HepG2 (cell line): ENCODE measurements around the gene SLC29A2. TPM values are rescaled to one million over a fixed set of nuclear protein-coding genes. Genes with fewer than 3 reads are reported as not detected.

Experiments
- CBX1 ChIP-seq: IDR thresholded peaks from one replicate; pipeline ENCODE4 v1.6.1; 2016; ENCODE audit warnings: antibody characterized with exemption, low read depth
- ERF ChIP-seq: IDR thresholded peaks from 2 replicates; pipeline ENCODE4 v1.6.1; 2018; ENCODE audit warnings: missing biosample characterization, missing genetic modification reagents
- GFI1 ChIP-seq: sonication (generic); formaldehyde crosslinking; IDR thresholded peaks from 2 replicates; pipeline ENCODE4 v1.5.0; 2020; ENCODE audit warnings: missing genetic modification reagents, mild to moderate bottlenecking, borderline replicate concordance
- HOXA9 ChIP-seq: sonication (generic); formaldehyde crosslinking; IDR thresholded peaks from 2 replicates; pipeline ENCODE4 v1.8.1; 2022; ENCODE audit warnings: missing genetic modification reagents, mild to moderate bottlenecking, moderate library complexity, borderline replicate concordance
- KLF16 ChIP-seq, 2 experiments: sonication (generic) in 1 of 2; formaldehyde crosslinking in 1 of 2; IDR thresholded peaks; 2 replicates each; pipeline versions ENCODE4 v1.6.1 to v1.8.0; 2016 to 2023; ENCODE audit warnings: missing genetic modification reagents in 2 of 2, missing compliant biosample characterization in 1 of 2
- KLF9 ChIP-seq: IDR thresholded peaks from 2 replicates; pipeline ENCODE4 v1.6.1; 2016; ENCODE audit warnings: low read depth
- MAFK ChIP-seq, 2 experiments: IDR thresholded peaks in 1 of 2; conservative IDR thresholded peaks in 1 of 2; 2 replicates each; pipeline ENCODE4 v1.6.1; 2011; ENCODE audit warnings: improper control_type of control experiment in 2 of 2, low read length in 2 of 2
- RBAK ChIP-seq: sonication (generic); formaldehyde crosslinking; IDR thresholded peaks from 2 replicates; pipeline ENCODE4 v1.5.1; 2020; ENCODE audit warnings: mild to moderate bottlenecking, missing genetic modification reagents
- TOPORS ChIP-seq: sonication (generic); formaldehyde crosslinking; IDR thresholded peaks from 2 replicates; pipeline ENCODE4 v1.8.0; 2023; ENCODE audit warnings: mild to moderate bottlenecking, missing genetic modification reagents
- U2AF1 ChIP-seq: fragments of 200-400 bp; formaldehyde crosslinking; optimal IDR thresholded peaks from 2 replicates; pipeline ENCODE3; 2017; ENCODE audit warnings: mild to moderate bottlenecking, low read depth, low read length
- ZC3H4 ChIP-seq: sonication (generic); formaldehyde crosslinking; IDR thresholded peaks from 2 replicates; pipeline ENCODE4 v1.4.0; 2020; ENCODE audit warnings: missing genetic modification reagents, borderline replicate concordance
- ZNF180 ChIP-seq: sonication (generic); formaldehyde crosslinking; IDR thresholded peaks from 2 replicates; pipeline ENCODE4 v1.4.0; 2020; ENCODE audit warnings: low read depth, missing genetic modification reagents, borderline replicate concordance
- ZNF501 ChIP-seq: sonication (generic); formaldehyde crosslinking; IDR thresholded peaks from 2 replicates; pipeline ENCODE4 v1.5.1; 2020; ENCODE audit warnings: mild to moderate bottlenecking, moderate library complexity, missing genetic modification reagents
- ZNF530 ChIP-seq: sonication (generic); formaldehyde crosslinking; IDR thresholded peaks from 2 replicates; pipeline ENCODE4 v1.5.0; 2020; ENCODE audit warnings: low read depth, mild to moderate bottlenecking, missing genetic modification reagents
- ZNF577 ChIP-seq: sonication (generic); formaldehyde crosslinking; IDR thresholded peaks from 2 replicates; pipeline ENCODE4 v1.4.0; 2020; ENCODE audit warnings: mild to moderate bottlenecking, low read depth, missing genetic modification reagents, borderline replicate concordance
- ZNF709 ChIP-seq: sonication (generic); formaldehyde crosslinking; IDR thresholded peaks from 2 replicates; pipeline ENCODE4 v1.5.0; 2020; ENCODE audit warnings: mild to moderate bottlenecking, missing genetic modification reagents
- ZNF761 ChIP-seq: sonication (generic); formaldehyde crosslinking; conservative IDR thresholded peaks from 2 replicates; pipeline ENCODE4 v1.4.0; 2020; ENCODE audit warnings: mild to moderate bottlenecking, missing genetic modification reagents
- ZSCAN20 ChIP-seq: sonication (generic); formaldehyde crosslinking; IDR thresholded peaks from 2 replicates; pipeline ENCODE4 v1.4.0; 2020; ENCODE audit warnings: missing genetic modification reagents, mild to moderate bottlenecking, borderline replicate concordance
- polyA plus RNA-seq, 8 experiments: library from polyadenylated mRNA; depleted of rRNA in 3 of 8; stranded (reverse) in 7 of 8; unstranded in 1 of 8; fragments of >200 nt; fragmentation: Illumina TruSeq in 4 of 8; extraction: Trizol in 4 of 8; gene quantifications; 2 replicates each; pipeline versions ENCODE4 v1.2.1 to v1.2.3, GENCODE V29; 2011 to 2016; ENCODE audit warnings: low read depth in 4 of 8, missing spikeins in 1 of 8, mixed read lengths in 1 of 8; ENCODE audit not compliant: insufficient read depth in 1 of 8
- total RNA-seq, 5 experiments: library from RNA; depleted of rRNA; stranded (reverse); fragments of >200 nt; fragmentation: Illumina TruSeq; extraction: Trizol; gene quantifications; 2 replicates each; pipeline ENCODE4 v1.2.3, GENCODE V29; 2016; ENCODE audit warnings: low read depth in 1 of 5
- TF ChIP-seq, protein P1 (sequence below): sonication (generic); formaldehyde crosslinking; IDR thresholded peaks from 2 replicates; pipeline ENCODE4 v1.8.0; 2022; ENCODE audit warnings: missing genetic modification reagents, low read depth, mild to moderate bottlenecking, borderline replicate concordance
- TF ChIP-seq, protein P2 (sequence below): sonication (generic); formaldehyde crosslinking; IDR thresholded peaks from 2 replicates; pipeline ENCODE4 v1.4.0; 2020; ENCODE audit warnings: missing genetic modification reagents
- TF ChIP-seq, protein P3 (sequence below): sonication (generic); formaldehyde crosslinking; IDR thresholded peaks from 2 replicates; pipeline ENCODE4 v1.4.0; 2020; ENCODE audit warnings: missing genetic modification reagents, mild to moderate bottlenecking, borderline replicate concordance
- TF ChIP-seq, protein P4 (sequence below): sonication (generic); formaldehyde crosslinking; IDR thresholded peaks from 2 replicates; pipeline ENCODE4 v1.4.0; 2020; ENCODE audit warnings: missing genetic modification reagents, borderline replicate concordance

The SLC29A2 gene
- total and polyA plus RNA-seq, 2 of the 13 experiments (the other 11 are each of a cell fraction or from before 2014, with no cell fraction given): 0.63 to 0.66 TPM

DNA sequence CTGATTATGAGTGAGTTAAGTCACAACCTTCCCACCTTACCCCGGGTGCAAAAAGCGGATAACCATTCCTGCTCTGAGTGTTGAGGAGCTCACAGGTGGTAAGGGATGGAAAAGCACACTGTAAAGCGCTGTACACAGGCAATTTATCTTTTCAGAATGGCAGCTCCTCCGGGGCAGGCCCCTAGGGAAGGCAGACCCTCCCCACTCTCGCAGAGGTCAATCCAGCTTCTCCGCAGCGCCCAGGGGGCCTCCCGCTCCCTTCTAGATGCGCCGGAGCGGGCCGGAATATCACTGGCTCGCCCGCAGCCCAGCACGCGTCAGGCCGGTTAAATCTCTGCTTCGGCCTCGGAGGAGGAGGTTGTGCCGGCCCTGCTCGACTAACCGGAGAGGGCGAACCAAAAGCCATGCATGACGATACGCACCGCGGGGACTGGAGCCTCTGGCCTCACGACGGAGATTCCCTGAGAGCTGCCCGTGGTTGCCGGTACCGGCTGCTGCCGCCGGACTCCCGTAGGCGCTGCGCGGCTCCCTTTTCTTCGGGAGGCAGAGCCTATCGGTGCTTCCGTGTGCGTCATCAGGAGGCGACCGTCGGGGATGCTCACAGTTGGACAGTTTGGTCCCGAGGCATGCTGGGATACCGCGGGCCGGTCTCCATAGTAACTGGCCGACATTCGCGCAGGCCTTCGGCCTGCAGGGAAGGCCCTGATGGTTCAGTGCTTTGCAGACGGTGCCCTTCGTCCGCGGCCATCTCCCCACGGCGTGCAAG is 26.8 kb downstream of the SLC29A2 start, which contains the start of gene BRMS1 (continued):
- TF ChIP-seq, protein P1, sequence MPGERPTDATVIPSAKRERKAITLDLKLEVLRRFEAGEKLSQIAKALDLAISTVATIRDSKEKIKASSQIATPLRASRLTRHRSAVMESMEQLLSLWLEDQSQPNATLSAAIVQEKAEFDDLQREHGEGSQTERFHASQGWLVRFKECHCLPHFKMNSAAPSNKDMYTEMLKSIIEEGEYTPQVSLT (CRISPR knock-in tag): no peak
- peak; percentile 92 for TF ChIP-seq GFI1
- TF ChIP-seq, protein P2, sequence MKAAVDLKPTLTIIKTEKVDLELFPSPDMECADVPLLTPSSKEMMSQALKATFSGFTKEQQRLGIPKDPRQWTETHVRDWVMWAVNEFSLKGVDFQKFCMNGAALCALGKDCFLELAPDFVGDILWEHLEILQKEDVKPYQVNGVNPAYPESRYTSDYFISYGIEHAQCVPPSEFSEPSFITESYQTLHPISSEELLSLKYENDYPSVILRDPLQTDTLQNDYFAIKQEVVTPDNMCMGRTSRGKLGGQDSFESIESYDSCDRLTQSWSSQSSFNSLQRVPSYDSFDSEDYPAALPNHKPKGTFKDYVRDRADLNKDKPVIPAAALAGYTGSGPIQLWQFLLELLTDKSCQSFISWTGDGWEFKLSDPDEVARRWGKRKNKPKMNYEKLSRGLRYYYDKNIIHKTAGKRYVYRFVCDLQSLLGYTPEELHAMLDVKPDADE (CRISPR knock-in tag): no peak
- TF ChIP-seq ZNF501 (CRISPR knock-in tag): peak; percentile 40; the same call in 1 of the 2 replicates
- 0 out of 2 replicates have a peak, but pooled peaks have one; percentile 53 for TF ChIP-seq TOPORS (CRISPR knock-in tag)
- peak in 1 of 2 experiments; percentile 72; a peak in 2 of 4 replicates for TF ChIP-seq KLF16 (CRISPR knock-in tag; IDR thresholded peaks at IDR 0.05)
- no peak for TF ChIP-seq ZNF709 (CRISPR knock-in tag)
- TF ChIP-seq ZNF761 (CRISPR knock-in tag): 0 out of 2 replicates have a peak, but pooled peaks have one; percentile 63
- peak; percentile 72; the same call in 1 of the 2 replicates for TF ChIP-seq ERF (CRISPR knock-in tag)
- TF ChIP-seq ZC3H4: no peak
- no peak for TF ChIP-seq U2AF1
- no peak for TF ChIP-seq KLF9
- no peak for TF ChIP-seq MAFK (conservative IDR thresholded peaks at IDR 0.05 in 1 of 2, IDR thresholded peaks at IDR 0.05 in 1 of 2; ENCODE audit: low read length in 2 of 2)
- TF ChIP-seq ZNF530 (CRISPR knock-in tag): no peak
- TF ChIP-seq ZSCAN20 (CRISPR knock-in tag): no peak
- TF ChIP-seq ZNF180 (CRISPR knock-in tag): no peak
- TF ChIP-seq, protein P3, sequence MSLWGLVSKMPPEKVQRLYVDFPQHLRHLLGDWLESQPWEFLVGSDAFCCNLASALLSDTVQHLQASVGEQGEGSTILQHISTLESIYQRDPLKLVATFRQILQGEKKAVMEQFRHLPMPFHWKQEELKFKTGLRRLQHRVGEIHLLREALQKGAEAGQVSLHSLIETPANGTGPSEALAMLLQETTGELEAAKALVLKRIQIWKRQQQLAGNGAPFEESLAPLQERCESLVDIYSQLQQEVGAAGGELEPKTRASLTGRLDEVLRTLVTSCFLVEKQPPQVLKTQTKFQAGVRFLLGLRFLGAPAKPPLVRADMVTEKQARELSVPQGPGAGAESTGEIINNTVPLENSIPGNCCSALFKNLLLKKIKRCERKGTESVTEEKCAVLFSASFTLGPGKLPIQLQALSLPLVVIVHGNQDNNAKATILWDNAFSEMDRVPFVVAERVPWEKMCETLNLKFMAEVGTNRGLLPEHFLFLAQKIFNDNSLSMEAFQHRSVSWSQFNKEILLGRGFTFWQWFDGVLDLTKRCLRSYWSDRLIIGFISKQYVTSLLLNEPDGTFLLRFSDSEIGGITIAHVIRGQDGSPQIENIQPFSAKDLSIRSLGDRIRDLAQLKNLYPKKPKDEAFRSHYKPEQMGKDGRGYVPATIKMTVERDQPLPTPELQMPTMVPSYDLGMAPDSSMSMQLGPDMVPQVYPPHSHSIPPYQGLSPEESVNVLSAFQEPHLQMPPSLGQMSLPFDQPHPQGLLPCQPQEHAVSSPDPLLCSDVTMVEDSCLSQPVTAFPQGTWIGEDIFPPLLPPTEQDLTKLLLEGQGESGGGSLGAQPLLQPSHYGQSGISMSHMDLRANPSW: no peak; the same call in 1 of the 2 replicates
- peak; percentile 68 for TF ChIP-seq CBX1
- no peak for TF ChIP-seq ZNF577 (CRISPR knock-in tag)
- no peak for TF ChIP-seq HOXA9 (CRISPR knock-in tag)
- TF ChIP-seq, protein P4, sequence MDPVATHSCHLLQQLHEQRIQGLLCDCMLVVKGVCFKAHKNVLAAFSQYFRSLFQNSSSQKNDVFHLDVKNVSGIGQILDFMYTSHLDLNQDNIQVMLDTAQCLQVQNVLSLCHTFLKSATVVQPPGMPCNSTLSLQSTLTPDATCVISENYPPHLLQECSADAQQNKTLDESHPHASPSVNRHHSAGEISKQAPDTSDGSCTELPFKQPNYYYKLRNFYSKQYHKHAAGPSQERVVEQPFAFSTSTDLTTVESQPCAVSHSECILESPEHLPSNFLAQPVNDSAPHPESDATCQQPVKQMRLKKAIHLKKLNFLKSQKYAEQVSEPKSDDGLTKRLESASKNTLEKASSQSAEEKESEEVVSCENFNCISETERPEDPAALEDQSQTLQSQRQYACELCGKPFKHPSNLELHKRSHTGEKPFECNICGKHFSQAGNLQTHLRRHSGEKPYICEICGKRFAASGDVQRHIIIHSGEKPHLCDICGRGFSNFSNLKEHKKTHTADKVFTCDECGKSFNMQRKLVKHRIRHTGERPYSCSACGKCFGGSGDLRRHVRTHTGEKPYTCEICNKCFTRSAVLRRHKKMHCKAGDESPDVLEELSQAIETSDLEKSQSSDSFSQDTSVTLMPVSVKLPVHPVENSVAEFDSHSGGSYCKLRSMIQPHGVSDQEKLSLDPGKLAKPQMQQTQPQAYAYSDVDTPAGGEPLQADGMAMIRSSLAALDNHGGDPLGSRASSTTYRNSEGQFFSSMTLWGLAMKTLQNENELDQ (CRISPR knock-in tag): no peak; the same call in 1 of the 2 replicates
- no peak for TF ChIP-seq RBAK (CRISPR knock-in tag)
